ELF-1 (cell line): ENCODE results near the gene RASGRF1.
A peak's percentile ranks its signal among the peaks of the same experiment; 100 is the strongest.
"Not testable (repeated sequence)": the region's sequence is repeated elsewhere in the genome, so short reads cannot be mapped to it uniquely, and the experiment has no call there.

Source experiments
- DNase-seq: peaks from one replicate; pipeline ENCODE4 v3.0.0-alpha.2; 2016; ENCODE audit warnings: low read depth, low spot score

RASGRF1 gene

GRCh38 chr15:78933187-78933822 lies 157.3 kb downstream of the RASGRF1 start:
- DNase-seq, result no peak

GRCh38 chr15:78932258-78932808 lies 158.2 kb downstream of the RASGRF1 start:
- no peak for DNase-seq

- no peak for DNase-seq
Observed at GRCh38 chr15:78931439-78932257, 158.9 kb downstream of the RASGRF1 start.

GRCh38 chr15:78930577-78931388 lies 159.8 kb downstream of the RASGRF1 start:
- no peak for DNase-seq

- DNase-seq, result peak; percentile 56
Observed at GRCh38 chr15:78929536-78930264, 160.9 kb downstream of the RASGRF1 start.

- DNase-seq, result no peak
Observed at GRCh38 chr15:78928616-78929093, 161.9 kb downstream of the RASGRF1 start.

- not testable (repeated sequence) for DNase-seq
Observed at GRCh38 chr15:78928176-78928575, 162.4 kb downstream of the RASGRF1 start.

- DNase-seq, result no peak
Observed at GRCh38 chr15:78927077-78927790, 163.3 kb downstream of the RASGRF1 start.

- DNase-seq, result no peak
Observed at GRCh38 chr15:78925956-78926743, 164.4 kb downstream of the RASGRF1 start.

- no peak for DNase-seq
Observed at GRCh38 chr15:78925076-78925624, 165.4 kb downstream of the RASGRF1 start.

- no peak for DNase-seq
Observed at GRCh38 chr15:78923480-78924360, 166.9 kb downstream of the RASGRF1 start.

- no peak for DNase-seq
Observed at GRCh38 chr15:78923015-78923414, 167.6 kb downstream of the RASGRF1 start.

GRCh38 chr15:78922527-78922926 lies 168.1 kb downstream of the RASGRF1 start:
- DNase-seq, result no peak

- DNase-seq, result no peak
Observed at GRCh38 chr15:78921940-78922339, 168.6 kb downstream of the RASGRF1 start.

- DNase-seq, result no peak
Observed at GRCh38 chr15:78921517-78921916, 169.1 kb downstream of the RASGRF1 start.

GRCh38 chr15:78917888-78918287 lies 172.7 kb downstream of the RASGRF1 start:
- no peak for DNase-seq

- DNase-seq, result no peak
Observed at GRCh38 chr15:78916088-78916487, 174.5 kb downstream of the RASGRF1 start.

- no peak for DNase-seq
Observed at GRCh38 chr15:78915341-78916087, 175.1 kb downstream of the RASGRF1 start.
